Stimulated activated CD8-positive, alpha-beta memory T cell treated with anti-CD3 and anti-CD28 coated beads, Interleukin-15, amount 100 ng/mL, for 24 hours (primary cell): ENCODE data around the gene MAPK12.

Experiments used
- DNase-seq: peaks from one replicate; pipeline ENCODE4 v3.0.0-alpha.2; 2020; ENCODE audit warnings: low read depth

Gene MAPK12

DNA sequence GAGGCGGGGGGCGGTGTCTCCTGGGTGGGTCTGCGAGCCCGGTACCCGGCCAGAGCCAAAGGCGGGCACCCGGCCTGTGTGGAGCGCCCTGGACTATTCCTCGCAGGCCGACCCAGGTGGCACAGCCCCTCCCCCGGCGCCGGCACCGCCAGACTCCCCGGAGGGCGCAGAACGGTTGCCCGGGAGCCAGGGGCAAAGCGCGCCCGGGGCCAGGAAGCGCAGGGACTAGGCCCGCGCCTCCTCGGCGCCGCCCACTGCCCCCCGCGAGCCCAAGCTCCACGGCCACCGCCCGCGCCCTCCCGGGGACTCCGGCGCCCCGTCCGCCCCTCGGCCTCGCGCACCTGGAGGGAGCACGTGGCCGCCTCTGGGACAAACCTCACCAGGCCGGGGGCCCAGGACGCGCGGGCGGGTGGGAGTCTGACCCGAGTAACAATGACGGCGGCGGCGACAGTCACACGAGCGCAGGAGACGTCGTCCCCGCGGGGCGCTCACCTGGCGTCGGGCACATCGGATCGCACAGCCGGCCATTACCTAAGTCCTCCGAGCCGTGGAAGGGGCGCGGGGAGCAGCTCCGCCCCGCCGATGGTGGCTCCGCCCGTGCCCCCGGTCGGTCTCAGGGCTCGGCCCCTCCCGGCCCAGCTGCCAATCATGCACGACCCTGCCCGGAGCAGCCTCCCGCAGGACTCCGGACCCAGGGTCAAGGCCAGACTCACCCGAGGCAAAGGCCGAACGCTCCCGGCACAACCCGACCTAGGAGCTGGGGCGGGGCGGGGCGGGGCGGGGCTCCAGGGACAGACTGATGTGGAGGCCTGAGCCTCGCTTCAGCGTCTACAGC is 38.5 kb upstream of the MAPK12 start:
- no peak for DNase-seq

- DNase-seq: no peak
Observed at GRCh38 chr22:50298937-50299784, 37.7 kb upstream of the MAPK12 start.

GRCh38 chr22:50298266-50298637 is 36.8 kb upstream of the MAPK12 start:
- no peak for DNase-seq

DNA sequence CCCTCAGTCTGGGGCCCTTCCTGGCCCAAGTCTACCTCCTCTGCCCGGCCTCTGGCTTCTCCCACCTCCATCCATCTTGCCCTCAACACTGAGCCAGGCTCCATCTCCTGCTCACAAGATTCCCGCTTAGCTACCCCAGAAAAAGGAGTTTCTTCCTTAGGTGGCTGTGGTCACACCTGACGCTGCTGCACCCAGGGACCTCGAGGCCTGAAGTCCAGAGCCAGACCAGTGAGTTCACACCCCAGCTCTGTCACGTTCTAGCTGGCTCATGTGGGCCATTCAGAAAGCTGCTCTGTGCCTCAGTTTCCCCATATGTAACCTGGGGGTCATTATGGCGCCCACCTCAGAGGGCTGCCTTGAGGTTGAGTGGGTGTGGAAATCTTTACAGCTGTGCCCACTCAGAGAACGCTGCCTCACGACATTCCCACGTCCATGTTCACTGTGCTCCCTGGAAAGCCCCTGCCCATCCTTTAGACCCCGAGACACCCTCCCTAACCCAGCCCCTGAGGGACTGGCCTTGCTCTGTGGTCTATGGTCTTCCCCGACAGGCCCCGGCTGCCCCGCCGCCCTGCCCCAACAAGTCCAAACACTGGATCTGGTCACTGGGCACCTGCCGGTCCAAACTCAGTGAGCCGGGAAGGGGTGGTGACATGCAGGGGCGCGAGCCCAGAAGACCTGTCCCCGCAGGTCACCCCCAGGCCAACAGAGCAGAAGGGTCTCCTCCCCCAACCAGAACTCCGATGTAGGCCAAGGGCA is 36.2 kb upstream of the MAPK12 start:
- no peak for DNase-seq

GRCh38 chr22:50296658-50297490 is 35.4 kb upstream of the MAPK12 start:
- DNase-seq: no peak

- DNase-seq: no peak
Observed at GRCh38 chr22:50294319-50294656, 32.8 kb upstream of the MAPK12 start.

GRCh38 chr22:50293441-50294318 is 32.2 kb upstream of the MAPK12 start:
- no peak for DNase-seq

DNA sequence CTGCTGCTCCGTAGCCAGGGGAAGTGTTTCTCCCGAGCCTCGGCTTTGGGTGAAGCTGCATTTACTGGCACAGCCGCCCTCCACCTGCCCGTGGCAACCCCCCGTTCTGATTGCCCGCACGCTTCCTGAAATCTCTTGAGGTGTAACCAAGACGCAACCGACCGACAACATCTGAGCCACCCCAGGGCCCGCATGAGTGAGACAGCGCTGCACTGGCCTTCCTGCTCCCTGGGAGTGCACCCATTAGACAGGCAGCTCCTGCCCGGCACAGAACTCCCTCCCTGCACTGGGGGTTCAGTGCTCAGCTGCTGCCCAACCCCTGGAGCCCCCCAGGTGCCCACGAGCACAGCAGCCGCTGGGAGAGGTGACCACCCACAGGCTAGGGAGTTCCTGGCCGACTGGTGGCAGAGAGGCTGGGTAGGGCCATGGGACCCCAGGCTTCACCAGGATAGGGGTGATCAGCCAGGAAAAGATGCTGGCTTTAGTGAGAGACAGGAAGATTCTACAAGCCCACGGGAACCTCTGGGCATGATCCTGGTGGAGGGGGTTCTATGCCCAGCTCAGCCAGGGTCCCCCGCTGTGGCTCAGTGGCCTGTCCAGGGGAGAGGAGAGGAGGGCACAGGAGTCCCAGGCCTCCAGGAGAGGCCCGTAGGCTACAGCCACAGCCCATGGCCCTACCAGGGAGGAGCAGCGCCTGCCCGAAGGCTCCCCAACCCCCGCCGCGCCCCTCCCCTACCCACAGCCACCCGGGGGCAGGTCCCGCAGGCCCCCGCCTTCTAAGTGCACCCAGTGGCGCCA is 31.4 kb upstream of the MAPK12 start:
- DNase-seq: no peak

- no peak for DNase-seq
Observed at GRCh38 chr22:50289942-50290630, 28.6 kb upstream of the MAPK12 start.

DNA sequence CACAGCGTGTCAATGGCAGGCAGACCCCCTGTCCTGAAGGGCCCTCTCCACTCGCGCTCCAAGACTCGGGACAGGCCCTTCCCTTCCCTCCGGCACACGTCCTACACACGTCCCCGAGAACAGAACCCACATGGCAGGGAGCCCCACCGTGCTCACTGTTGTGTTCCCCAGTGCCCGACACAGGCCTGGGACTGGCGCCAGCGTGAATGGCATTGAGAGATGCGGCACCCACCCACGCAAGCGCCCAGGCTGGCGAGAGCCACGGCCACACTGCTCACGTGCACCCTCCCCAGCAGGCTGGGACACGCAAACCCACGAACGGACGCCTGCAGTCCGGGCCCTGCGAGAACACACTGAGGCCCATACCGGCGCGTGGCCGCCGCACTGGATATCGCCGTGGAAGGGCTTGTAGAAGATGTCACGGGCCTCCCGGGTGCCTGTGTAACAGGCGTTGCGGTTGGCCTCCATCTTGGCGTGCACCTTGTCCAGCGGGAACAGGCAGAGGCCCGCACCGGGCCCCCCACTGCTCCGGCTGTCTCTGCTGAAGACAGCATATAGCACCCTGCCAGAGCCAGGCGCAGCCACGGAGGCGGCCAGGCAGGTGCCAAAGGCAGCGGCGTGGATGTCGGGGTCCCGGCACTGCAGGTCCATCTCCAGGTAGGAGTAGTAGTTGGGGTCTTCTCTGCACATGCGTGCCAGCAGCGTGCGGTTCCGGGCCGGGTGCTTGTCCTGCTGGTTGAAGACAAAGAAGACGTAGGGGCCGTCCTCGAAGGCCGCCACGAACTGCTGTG is 27.9 kb upstream of the MAPK12 start:
- no peak for DNase-seq

- DNase-seq: no peak
Observed at GRCh38 chr22:50287731-50288130, 26.2 kb upstream of the MAPK12 start.

- no peak for DNase-seq
Observed at GRCh38 chr22:50286701-50287318, 25.3 kb upstream of the MAPK12 start.

GRCh38 chr22:50286275-50286674 is 24.8 kb upstream of the MAPK12 start:
- no peak for DNase-seq

- DNase-seq: no peak
Observed at GRCh38 chr22:50285568-50286229, 24.2 kb upstream of the MAPK12 start.

DNA sequence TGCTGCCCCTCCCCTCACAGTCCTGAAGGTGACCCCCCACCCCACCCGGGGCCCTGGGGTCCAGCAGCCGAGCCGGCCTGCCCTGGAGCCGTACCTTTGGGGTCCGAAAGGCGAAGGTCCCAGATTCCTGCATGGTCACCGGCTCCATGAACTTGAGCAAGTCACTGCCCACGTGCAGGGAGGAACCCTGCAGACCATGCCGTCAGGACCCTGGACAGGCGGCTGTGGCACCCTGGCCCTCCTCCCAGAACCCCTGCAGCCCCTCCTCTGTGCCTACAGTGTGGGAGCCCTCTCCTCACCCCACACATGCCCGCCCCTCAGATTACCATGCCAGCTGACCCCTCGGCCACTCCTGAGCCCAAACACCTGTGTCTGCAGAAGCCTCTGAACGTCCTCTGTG is 23.0 kb upstream of the MAPK12 start:
- no peak for DNase-seq

- DNase-seq: no peak
Observed at GRCh38 chr22:50283821-50284220, 22.3 kb upstream of the MAPK12 start.

DNA sequence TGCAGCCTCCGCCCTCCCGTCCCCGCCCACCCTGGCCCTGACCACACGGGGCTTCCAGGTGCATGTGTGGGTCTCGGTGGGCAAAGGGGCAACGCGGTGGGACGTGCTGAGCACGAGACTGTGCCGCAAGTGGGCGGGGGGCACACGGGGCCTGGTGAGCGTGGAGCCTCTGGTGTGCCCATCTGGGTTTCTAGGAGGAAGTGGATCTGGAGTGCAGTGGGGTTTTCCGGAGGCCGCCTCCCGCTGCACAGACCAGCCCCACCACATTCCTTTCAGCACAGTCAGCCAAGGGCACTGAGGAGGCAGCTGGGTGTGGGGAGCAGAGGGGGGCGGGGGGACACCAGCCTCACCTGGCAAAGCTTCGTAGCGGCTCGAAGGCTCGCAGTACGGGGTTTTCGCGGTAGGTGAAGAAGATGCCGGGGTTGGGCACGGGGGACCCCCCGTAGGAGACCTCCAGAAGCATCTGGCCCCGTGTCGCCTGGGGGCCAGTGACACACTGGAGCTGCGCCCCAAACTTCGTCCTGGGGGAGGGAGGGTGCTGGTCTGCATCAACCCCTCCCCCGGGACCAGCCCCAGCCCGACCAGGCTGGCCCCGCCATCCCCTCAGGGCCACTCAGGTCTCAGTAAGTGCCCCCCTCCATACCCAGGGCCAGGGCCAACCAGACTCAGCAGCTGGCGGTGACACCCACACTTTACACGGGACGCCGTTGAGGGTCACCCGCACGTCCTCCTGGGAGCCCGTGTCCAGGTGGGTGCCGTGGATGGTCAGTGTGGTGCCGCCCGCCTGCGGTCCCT is 21.1 kb upstream of the MAPK12 start:
- DNase-seq: no peak
